GM19455 (cell line): ENCODE data around the gene EPHB4.

ENCODE experiments used
- ATAC-seq: cut with Tn5 transposase; IDR thresholded peaks from one replicate; pipeline ENCODE4 v1.9.1; 2021; ENCODE audit not compliant: unreplicated experiment

The EPHB4 gene

DNA sequence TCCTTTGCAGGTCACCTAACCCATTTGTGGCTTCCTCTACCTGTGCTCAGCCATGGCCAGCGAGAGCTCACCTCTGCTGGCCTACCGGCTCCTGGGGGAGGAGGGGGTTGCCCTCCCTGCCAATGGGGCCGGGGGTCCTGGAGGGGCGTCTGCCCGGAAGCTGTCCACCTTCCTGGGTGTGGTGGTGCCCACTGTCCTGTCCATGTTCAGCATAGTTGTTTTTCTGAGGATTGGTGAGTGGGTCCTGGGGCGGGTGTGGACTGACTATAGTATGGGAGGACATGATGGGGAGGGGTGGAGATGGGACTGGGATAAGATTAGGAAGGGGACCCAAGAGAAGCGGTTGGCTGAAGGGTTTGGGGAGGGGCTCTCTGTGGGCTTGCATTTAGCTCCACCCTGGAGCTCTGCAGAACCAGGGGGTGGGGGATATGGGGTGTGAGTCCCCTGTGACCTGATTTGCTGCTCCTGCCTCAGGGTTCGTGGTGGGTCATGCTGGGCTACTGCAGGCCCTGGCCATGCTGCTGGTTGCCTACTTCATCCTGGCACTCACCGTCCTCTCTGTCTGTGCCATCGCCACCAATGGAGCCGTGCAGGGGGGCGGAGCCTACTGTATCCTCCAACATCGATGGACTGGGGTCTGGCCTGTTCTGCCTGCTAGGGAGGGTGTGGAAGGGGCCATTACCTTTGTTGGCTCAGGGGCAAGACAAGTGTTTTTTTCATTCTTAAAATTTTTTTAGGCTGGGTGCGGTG is 27.0 kb upstream of the EPHB4 start:
- no peak for ATAC-seq

DNA sequence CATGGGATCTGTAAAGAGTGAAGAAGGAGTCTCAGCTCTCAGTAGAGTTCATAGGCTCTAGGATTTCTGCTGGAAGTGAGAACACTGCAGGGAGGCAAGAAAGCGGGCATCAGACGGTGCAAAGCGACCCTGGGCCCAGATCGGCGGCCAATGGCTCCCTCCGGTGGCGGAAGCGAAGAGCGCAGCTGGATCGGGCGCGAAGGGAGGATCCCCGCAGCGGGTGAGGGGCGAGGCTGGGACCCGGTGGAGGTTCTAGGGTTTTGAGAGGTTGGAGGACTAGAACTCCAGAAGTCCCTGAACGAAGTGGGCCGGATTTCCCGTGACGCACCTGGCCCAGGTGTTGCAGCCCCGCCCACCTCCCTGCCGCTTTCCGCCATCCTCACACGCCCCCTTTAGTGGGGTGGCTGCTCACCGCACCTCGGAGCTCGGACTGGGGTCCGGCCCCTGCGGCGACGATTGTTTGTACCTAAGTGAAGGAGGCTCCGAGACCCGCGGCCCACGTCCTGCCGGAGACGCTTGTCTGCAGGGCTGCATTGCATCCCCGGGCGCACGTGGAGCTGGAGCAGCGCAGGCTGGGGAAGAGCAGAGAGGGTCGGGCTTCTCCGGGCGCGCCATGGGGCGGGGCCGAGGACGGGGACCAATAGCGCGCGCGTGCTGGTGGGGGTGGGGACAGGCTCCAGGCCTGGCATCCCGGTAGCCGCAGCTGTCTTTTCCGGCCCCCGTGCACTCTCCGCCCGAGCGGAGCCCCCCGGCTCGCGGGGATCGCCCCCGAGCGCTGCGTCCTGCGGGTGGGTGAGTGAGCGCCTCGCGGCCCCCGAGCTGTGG is 24.9 kb upstream of the EPHB4 start, which contains the start of gene SLC12A9:
Gene SLC12A9, plus strand, starts transcription at position 666 of the 825 bp plus-strand sequence. CDS start 1,485 bp downstream, outside the sequence.
- ATAC-seq, result peak; percentile 93

DNA sequence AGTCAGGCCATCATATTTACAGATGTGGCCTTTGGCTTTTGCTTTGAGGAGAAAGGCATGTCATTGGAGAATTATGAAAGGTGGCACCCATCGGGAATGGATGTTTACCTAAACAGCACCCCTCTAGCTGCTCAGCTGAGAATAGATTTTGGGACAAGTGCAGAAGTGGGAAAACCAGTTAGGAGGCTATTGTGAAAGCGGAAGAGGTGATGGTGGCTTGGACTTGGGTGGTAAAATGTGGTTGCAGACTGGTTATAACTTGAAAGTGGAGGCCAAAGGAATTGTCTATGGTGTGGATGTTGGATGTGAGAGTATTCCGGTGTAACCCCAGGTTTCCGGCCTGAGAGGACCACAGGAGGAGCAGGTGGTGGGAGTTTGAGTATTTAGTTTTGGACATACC is 20.0 kb upstream of the EPHB4 start:
- ATAC-seq, result no peak

DNA sequence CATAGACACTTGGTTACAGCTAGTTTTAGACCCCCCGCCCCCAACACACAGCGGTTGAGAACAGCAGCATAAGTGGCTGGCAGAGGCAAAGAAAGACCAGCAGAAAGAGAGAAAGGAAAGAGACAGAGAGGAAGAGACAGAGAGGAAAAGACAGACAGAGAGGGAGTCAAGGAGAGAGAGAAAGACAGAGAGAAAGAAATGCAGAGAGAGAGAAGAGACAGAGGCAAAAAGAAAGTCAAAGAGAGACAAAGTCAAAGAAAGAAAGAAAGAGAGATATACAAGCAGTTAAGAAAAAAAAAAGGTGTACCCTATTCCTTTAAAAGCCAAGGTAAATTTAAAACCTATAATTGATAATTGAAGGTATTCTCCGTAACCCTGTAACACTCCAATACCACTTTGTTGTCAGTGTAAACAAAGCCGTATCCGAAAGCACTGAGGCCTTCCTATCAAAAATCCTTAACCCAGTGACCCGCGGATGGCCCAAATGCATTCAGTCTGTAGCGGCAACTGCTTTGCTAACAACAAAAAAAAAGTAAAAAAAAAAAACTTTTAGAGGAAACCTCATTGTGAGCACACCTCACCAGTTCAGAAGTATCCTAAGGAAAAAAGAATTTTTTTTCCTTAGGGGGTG is 13.3 kb upstream of the EPHB4 start:
- no peak for ATAC-seq

DNA sequence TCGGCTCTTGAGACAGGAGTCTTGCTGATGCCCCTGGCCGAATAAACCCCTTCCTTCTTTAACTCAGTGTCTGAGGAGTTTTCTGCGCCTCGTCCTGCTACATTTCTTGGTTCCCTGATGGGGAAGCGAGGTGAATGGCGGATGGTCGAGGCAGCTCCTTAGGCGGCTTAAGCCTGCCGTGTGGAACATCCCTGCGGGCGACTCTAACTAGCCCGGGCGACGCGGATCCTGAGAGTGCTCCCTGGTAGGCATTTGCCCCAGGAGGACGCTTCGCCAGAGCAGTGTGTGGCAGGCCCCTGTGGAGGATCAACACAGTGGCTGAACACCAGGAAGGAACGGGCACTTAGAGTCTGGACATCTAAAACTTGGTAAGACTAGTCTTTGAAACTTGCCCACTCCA is 12.0 kb upstream of the EPHB4 start:
- ATAC-seq, result no peak

DNA sequence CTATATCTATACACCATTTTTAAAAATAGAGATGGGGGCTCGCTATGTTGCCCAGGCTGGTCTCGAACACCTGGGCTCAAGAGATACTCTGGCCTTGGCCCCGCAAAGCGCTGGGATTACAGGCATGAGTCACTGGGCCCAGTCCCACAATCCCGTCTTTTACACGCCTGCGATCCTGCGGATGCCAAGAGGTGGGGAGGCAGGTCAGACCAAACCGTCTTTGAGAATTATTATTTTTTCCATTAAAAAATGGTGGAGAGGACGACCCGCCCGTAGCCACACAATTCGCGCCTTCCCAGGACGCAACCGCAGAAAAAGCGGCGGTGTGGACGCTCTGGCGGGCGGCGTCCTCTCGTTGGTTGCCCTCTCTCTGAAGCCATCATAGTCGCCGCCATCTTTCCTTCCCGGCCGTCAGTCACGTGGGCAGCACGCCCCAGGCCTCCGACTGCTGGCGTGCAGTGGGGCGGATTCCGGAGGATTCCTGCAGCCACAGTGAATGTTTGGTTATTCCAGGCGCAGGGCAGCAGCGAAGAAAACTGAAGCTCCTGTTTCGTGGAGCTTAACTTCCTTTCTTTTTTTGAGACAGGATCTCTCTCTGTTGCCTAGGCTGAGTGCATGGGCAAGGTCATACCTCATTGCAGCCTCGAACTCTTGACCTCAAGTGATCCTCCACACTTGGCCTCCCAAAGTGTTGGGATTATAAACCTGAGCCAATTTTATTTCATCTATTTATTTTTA is 9.9 kb upstream of the EPHB4 start:
- ATAC-seq, result peak; percentile 79

DNA sequence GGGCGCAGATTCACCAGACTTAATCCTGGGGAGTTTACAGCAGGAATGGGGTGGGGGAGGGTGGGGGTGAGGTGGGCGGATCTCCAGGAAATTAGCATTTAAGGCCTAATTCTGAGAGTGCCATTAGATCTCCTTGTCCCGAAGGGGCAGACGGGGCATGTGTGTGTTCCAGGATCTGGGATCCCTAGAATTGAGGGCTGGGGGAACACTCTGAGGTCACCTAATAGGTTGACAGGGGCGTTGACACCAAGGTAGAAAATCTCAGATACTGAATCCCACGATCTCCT is 9.4 kb upstream of the EPHB4 start:
- no peak for ATAC-seq

DNA sequence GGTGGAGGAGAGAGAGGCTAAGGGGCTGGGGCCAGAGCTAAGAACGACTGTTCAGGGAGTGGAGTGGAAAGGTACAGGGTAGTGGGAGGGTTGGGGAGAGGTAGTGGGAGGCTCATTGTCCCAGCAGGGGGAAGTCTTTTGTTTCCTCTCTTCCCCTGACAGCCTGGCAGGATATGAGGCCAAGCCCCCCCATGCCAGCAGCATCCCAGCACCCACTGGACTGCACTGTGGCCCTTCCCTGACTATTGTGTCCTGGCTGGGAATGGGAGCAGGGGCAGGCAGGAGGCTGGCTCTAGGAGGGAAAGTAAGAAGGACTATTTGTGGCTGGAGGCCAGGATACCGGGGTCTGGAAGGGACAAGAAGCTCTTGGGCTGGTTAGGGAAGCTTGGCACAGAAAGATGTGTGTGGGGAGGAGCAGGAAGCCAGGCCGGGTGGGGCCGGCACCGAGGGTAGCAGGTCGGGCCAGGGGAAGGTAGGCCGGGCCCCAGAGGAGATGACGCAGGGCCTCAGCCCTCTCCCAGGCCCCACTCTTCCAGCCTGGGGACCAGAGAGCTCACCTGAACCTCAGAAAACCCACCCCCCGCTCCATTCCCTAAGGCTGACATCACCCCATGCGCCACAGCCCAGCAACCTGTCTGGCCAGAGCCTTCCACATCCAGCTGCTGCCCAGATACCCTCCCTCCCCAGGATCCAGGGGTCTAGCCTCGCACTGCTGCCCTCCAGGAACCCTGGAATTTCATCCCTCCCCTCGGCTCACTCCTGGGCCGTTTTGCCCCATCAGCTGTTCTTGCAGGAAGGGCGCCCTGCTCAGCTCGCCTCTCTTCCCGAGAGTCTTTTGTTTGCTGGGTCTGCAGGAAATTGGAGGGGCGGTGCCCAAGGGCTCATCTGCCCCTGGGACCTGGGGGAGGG is 8.8 kb upstream of the EPHB4 start:
- ATAC-seq, result no peak

DNA sequence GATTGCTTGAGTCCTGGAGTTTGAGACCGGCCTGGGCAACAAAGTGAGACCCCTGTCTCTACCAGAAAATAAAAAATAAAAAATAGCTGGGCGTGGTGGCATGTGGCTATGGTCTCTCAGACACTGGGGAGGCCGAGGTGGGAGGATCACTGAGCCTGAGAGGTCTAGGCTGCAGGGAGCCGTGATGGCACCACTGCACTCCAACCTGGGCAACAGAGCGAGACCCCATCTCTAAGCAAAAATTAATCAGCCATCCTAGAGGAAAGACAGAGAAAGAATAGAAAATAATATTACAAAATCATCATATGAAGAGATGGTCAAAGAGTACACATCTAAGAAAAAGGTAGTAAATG is 4.9 kb upstream of the EPHB4 start:
- no peak for ATAC-seq

DNA sequence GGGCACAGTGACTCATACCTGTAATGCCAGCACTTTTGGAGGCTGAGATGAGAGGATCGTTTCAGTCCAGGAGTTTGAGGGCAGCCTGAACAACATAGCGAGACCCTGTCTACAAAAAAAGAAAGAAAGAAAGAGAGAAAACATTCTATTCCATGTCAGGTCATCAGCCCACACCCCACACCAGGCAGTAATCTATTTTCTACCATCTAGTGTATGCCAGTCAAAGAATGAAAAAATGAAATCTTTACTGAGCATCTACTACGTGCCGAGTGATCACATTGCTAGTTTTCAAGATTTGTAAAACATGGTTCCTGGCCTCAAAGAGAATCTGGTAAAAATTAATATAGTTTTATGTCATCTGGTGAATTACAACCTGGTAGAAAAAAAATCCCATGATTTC is 3.1 kb upstream of the EPHB4 start:
- no peak for ATAC-seq

DNA sequence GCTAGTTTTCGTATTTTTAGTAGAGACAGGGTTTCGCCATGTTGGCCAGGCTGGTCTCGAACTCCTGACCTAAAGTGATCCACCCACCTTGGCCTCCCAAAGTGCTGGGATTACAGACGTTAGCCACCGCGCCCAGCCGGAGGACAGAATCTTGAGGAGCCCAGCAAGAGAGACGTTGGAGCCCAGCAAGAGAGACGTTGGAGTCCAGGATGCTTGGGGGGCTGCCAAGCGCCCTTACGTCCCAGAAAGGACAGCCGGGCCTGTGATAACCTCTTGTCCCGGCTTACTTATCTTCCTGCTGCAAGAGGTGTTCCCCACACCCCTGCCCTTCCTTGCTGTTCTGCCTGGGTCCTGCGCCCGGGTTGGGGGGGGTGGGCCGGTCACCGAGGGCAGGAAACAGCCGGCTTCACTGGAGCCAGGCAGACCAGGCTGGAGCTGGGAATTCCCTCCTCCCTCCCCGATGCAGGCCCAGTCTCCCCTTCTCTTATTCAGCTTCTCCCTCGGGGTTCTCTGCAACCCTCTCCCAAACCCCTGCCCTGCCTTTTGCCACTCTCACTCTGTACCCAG is 1.9 kb upstream of the EPHB4 start:
- ATAC-seq, result no peak

DNA sequence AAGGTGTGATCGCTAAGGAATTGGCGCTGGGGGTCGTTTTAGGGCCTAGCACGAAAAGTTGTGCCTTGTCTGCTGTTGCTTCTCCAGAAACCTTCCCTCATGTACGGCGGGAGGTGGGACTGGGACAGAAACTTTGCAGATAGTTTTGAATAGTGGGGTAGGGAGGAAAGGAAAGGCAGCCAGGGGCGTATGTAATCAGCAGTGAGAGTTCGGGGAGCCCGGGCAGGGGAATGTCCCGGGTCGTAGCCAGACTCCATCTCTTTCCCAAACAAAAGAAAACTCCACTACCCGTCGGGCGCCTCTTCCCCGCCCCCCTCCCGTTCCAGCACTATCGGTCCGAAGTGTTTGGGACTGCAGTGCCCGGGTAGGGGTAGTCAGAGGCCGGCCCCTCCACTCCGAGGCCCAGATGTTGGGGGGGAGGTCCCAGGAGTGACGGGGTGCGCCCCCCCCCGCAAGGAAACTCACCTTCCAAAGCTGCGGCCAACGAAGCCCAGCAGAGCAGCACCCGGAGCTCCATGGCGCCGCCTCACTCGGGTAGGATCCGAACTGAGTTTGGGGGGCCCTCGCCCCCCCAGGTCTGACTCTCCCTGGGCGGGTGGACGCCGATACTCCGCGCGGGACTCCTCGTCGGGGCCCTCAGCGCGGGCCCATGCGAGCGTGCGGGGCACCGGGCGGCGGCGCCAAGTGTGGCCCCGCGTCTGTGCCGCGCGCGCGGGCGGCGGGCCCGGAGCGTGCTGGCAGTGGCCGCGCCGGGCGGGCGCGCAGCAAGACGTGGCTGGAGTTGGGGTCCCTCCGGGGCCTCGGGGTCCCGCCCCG is 601 bp downstream of the EPHB4 start:
- no peak for ATAC-seq

DNA sequence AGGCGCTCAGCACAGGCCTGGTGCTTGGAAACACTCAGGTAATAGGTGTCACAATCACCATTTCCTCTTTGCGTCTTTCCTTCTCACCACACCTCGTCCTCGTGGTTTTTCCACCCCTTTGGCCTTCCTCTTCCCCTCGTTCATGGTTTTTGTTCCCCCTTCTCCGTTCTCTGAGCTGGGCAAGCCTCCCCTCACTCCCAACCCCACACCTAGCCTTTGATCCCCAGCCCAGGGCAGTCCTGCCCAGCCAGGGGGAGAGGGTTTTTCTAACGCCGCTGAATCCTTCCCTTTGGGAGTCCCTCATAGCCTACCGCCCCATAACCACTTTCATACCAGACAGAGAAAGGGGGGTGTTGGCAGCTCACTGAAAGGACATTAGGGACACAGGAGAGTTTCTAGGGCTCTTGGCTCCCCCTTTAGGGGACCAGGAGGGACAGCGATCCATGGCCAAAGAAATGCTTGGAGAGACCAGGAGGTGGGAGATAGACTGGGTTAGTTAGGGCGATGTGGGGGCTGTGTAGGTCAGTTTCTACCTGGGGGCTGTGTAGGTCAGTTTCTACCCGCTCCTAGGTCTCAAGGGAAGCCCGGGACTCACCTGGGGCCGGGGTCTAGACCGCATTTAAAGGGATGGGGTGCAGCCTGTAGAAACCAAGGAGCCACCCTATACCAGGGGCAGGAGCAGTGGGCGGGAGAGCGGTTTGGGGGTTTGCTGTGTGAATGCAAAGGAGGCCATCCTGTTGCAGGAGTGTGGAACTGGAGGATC is 1.4 kb downstream of the EPHB4 start:
- ATAC-seq, result no peak

DNA sequence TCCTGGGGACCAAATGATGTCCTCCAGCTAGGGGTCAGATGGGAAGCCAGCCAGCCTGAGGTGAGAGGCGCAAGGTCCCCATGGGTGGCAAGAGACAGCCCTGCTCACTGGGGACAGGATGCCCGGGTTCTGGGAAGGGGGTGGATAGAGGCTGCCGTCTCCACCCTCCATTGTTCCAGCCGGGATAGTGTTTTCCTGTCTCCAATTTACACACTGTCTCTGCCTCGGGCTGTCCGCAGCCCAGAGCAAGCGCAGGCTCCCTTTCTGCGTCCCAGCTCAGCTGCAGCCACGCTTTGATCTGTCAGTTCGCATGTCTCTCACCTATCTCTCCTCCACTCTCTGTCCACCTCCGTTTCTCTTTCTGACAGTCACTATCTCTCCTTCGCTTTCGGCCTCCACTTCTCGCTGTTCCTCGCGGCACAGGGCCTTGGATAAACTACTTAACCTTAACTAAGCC is 2.1 kb downstream of the EPHB4 start:
- no peak for ATAC-seq

DNA sequence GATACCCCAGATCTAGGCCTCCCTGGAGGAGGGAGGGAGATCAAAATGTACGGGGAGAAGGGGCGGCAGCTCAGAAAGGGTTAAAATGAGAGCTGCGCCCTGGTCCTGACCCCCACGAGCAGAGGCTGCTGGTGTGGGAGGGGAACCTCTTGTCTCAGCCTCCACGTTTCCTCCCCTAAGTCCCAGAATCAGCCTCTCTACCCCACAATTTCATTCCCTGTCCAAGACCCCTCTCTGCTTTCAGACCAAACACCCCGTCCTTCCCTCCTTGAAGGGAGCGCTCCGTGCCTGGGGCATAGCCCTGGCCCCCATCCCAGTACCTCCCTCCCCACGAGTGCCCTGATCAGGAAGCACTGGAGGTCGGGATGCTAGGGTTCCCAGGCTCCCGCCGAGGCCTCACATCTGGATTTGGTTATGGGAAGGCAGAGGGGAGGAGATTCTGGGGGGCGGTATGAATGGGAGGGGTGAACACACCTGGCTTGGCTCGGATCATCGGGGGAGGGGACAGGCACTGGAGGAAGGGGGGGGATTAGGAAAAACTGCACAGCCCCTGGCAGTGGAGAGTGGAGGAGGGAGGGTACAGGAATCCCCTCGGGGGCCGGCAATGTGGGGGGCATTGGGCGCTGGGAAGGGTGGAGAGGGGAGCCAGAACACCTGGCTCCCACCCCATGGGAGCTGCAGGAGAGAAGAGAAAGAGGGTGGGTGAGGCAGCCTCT is 2.7 kb downstream of the EPHB4 start:
- no peak for ATAC-seq

DNA sequence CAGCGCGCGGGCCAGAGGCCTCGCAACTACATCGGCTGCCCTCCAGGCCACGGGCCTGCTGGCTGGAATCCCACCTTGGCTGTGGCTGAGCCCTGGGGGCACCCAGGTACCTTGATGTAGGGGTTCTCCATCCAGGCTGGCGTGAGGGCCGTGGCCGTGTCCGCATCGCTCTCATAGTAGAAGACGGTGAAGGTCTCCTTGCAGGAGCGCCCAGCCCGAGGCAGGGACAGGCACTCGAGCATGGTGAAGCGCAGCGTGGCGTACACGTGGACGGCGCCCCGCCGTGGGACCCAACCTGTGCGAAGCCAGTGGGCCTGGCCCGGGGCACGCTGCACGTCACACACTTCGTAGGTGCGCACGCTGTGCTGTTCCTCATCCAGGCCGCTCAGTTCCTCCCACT is 3.8 kb downstream of the EPHB4 start:
- ATAC-seq, result no peak

DNA sequence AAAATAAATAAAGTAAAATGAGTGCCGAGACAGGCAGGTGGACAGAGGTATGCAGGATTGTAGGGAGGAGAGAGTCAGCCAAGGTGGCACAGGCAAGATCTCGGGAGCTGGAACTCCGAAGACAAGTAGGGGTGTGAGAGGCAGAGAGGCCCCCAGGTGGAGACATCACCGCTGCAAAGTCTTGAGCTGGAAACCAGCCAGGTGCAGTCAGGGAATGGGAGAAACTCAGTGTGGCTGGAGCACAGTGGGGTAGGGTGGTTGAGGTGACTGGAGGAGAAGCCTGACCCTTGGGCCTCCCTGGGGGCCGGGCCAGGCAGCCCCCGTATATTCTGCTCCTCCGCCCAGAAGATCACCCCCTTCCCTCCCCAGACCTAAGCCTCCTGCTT is 4.2 kb downstream of the EPHB4 start:
- no peak for ATAC-seq
